GM21526 (cell line): ENCODE results near the gene CAMTA1.

Source experiments
- ATAC-seq: cut with Tn5 transposase; IDR thresholded peaks from one replicate; pipeline ENCODE4 v1.9.1; 2021; ENCODE audit warnings: moderate library complexity; ENCODE audit not compliant: unreplicated experiment, low FRiP score

CAMTA1 gene

GRCh38 chr1:7506454-7507284 lies 721.4 kb downstream of the CAMTA1 start:
- no peak for ATAC-seq

- ATAC-seq: no peak
Measured at GRCh38 chr1:7507285-7508019, 722.2 kb downstream of the CAMTA1 start.

- no peak for ATAC-seq
Measured at GRCh38 chr1:7508052-7508933, 723.0 kb downstream of the CAMTA1 start.

GRCh38 chr1:7508934-7509519 lies 723.8 kb downstream of the CAMTA1 start:
- ATAC-seq: no peak

- ATAC-seq: no peak
Measured at GRCh38 chr1:7509598-7509997, 724.3 kb downstream of the CAMTA1 start.

GRCh38 chr1:7510389-7510931 lies 725.2 kb downstream of the CAMTA1 start:
- ATAC-seq: no peak

GRCh38 chr1:7511381-7511780 lies 726.1 kb downstream of the CAMTA1 start:
- no peak for ATAC-seq

GRCh38 chr1:7513081-7513480 lies 727.8 kb downstream of the CAMTA1 start:
- ATAC-seq: no peak

- no peak for ATAC-seq
Measured at GRCh38 chr1:7515175-7515574, 729.9 kb downstream of the CAMTA1 start.

GRCh38 chr1:7515904-7516303 lies 730.6 kb downstream of the CAMTA1 start:
- no peak for ATAC-seq

- no peak for ATAC-seq
Measured at GRCh38 chr1:7516341-7516740, 731.1 kb downstream of the CAMTA1 start.

- ATAC-seq: no peak
Measured at GRCh38 chr1:7516929-7517328, 731.7 kb downstream of the CAMTA1 start.

GRCh38 chr1:7517611-7518330 lies 732.5 kb downstream of the CAMTA1 start:
- no peak for ATAC-seq

- no peak for ATAC-seq
Measured at GRCh38 chr1:7518411-7518810, 733.2 kb downstream of the CAMTA1 start.

- ATAC-seq: no peak
Measured at GRCh38 chr1:7519181-7519860, 734.1 kb downstream of the CAMTA1 start.

GRCh38 chr1:7519861-7520395 lies 734.7 kb downstream of the CAMTA1 start:
- ATAC-seq: no peak

GRCh38 chr1:7520496-7520895 lies 735.2 kb downstream of the CAMTA1 start:
- ATAC-seq: no peak
